Muscle layer of colon (tissue), 2 donors: Measurements from ENCODE around the gene TTC34.

Experiments used
- H3K27ac ChIP-seq: one replicate; pipeline ENCODE4 v1.7.0; 2013; ENCODE audit warnings: low read depth, mild to moderate bottlenecking, low read length, moderate library complexity
- H3K27me3 ChIP-seq, 2 donors: one replicate each; pipeline ENCODE4 v1.7.0; 2013; ENCODE audit warnings: low read length in 2 of 2, mild to moderate bottlenecking in 2 of 2; ENCODE audit not compliant: insufficient read depth in 2 of 2, control insufficient read depth in 1 of 2
- H3K36me3 ChIP-seq: one replicate; pipeline ENCODE4 v1.7.0; 2013; ENCODE audit warnings: mild to moderate bottlenecking, low read length; ENCODE audit not compliant: insufficient read depth
- H3K4me1 ChIP-seq: one replicate; pipeline ENCODE4 v1.7.0; 2013; ENCODE audit warnings: mild to moderate bottlenecking, low read length; ENCODE audit not compliant: insufficient read depth
- H3K4me3 ChIP-seq, 2 donors: one replicate each; pipeline ENCODE4 v1.7.0; 2013; ENCODE audit warnings: low read length in 2 of 2, low read depth in 1 of 2, mild to moderate bottlenecking in 1 of 2, moderate library complexity in 1 of 2
- H3K9ac ChIP-seq: one replicate; pipeline ENCODE4 v1.7.0; 2013; ENCODE audit warnings: low read length
- H3K9me3 ChIP-seq: one replicate; pipeline ENCODE4 v1.7.0; 2013; ENCODE audit warnings: mild to moderate bottlenecking, low read length
- donor health status: abdominal sarcoma.
- donor health status: Adenocarcinoma of cecum.

Gene TTC34

DNA sequence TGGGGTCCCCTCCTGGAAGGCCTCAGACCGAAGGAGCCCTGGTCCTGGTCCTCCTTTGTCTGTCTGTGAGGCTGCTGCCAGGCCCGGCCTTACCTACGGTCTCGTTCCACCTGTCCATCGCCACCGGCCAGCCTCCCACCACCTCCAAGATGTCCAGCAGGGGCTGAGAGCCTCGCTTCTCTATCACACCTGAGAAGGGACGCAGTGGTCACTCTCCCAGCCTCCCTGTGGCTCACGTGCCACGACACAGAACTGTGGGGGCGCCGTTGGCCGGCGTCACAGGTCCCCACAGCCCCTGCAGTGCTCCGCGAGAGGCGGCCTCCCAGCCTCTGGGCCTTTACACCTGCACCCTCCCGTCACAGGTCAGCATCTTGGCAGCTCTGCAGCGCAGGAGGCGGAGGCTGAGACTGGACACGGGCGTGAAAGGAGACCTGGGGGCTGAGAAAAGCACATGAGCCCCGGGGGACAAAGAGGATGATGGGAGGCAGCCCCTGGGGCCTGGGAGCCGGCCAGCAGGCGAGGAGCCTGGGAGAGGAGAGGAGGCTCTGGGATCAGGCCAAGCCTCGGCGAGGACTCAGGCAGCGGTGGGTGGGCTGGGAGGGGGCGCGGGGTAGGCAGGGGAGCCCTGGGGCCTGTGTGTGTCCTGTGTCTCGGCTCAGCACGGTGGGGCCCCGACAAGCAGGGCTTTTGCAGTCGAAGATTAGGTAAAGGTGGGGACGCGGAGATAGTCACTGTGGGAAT lies 194.4 kb downstream of the TTC34 start:
- H3K36me3 ChIP-seq, result no peaks in the 10 kb centered on the region
- H3K9me3 ChIP-seq, result no peaks in the 10 kb centered on the region
- no peak overlapping the region for H3K27ac ChIP-seq
- H3K4me1 ChIP-seq, result no peaks in the 10 kb centered on the region
- peaks cover 0 to 22% of the 10 kb centered on the region in 2 donors for H3K27me3 ChIP-seq
- H3K4me3 ChIP-seq, result no peak overlapping the region
- no peak overlapping the region for H3K9ac ChIP-seq

DNA sequence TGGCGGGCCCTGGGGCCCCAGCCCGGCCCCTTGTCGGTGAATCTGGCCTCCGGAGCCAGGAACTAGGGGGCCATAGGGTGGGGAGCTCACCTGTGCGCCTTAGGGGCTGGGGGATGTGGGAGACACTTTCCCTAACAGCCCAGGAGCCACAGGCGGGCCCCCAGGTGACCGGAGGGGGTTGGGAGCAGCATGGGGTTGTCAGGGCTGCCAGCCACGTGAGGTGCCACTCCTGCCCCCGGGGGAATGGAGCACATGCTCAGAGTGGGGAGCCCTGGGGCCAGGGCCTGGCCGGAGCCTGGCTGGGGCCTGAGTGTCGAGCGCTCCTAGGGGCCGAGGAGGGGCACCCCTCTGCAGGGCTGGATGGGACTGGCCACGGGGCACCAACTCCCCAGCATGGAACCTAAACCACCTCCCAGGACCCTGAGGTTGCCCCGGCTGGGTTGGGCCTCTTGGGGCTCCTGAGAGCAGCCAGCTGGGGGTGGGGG lies 195.1 kb downstream of the TTC34 start:
- Histone ChIP-seq H3K9ac (no peak overlapping the region), H3K36me3 (no peaks in the 10 kb centered on the region), H3K9me3 (peaks cover 1% of the 10 kb centered on the region), H3K27ac (no peak overlapping the region), H3K27me3 (peaks cover 0 to 16% of the 10 kb centered on the region in 2 donors), H3K4me3 (no peak overlapping the region), H3K4me1 (no peaks in the 10 kb centered on the region)

DNA sequence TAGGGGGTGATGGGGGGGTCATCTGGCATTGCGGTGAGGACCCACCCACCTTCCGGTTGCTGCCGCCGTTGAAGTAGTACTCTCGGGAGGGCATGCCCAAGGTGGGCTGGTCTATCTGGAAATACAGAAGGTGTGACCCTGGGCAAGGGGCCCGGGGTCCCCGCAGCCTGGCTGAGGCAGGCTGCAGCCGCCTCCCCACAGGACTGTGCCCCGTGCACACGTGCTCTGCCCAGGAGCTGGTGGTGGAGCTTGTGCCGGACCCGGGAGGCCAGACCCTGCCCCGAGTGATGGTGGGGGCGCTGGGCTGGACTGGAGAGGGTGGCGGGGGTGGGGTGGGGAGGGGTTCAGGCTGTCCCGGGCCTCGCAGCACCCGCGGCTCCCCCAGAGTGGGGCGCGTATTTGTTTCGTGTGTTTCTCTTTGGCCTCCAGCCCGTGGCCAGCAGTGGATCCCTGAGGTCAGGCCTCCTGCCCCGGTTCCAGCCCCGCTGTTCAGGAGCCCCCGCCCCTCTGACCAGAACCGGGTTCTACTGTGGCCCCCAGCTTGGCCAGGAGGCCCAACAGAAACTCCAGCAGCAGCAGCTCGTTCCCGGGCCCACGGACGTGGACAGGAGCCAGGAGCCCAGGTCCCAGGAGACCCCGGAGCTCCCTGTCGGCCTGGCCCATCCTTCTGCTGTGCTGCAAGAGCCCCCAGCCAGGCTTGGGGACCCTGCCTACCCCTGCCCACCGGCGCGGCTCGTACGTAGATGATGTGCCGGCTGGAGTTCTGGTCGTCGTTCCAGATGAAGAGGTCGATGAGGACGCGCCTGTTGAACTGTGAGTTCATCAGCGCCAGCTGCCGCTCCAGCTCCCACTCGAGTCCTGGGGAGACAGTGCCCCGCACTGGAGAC lies 195.7 kb downstream of the TTC34 start:
- Histone ChIP-seq H3K36me3 (no peaks in the 10 kb centered on the region), H3K4me3 (no peak overlapping the region), H3K9me3 (peaks cover 5% of the 10 kb centered on the region), H3K27me3 (peaks cover 0 to 15% of the 10 kb centered on the region in 2 donors), H3K4me1 (no peaks in the 10 kb centered on the region), H3K27ac (no peak overlapping the region), H3K9ac (no peak overlapping the region)

DNA sequence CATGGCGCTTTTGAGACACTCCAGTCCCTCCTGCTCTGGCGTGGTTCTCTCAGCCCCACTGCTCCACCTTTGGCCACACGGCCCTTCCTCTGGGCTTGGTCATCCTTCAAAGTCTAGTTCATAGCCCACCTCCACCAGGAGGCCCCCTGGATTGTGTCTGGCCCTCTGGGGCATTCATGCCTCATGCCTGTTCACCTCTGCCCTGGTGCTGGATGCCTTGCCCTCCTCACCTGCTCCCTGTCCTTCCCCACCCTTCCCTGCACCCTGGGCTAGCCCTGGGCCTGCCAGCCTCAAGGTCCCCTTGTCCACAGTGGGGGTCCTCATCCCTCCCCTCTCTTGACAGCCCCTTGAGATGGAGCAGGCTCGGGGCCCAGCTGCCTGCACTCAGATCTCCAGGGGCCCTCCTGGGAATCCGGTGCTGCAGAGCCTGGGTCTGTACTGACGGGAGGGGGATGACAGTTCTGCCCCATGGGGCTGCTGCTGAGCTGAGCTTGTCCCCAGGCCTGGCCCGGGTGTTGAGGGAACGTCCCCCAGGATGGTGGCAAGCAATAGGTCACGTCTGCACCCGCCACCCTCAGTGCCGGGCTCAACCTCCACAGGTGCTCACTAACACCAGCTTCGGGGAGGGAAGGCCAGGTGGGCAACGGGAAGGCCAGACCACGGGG lies 196.5 kb downstream of the TTC34 start:
- Histone ChIP-seq H3K4me1 (no peaks in the 10 kb centered on the region), H3K36me3 (no peaks in the 10 kb centered on the region), H3K4me3 (no peak overlapping the region), H3K9me3 (peaks cover 5% of the 10 kb centered on the region), H3K27ac (no peak overlapping the region), H3K9ac (no peak overlapping the region), H3K27me3 (peaks cover 0 to 15% of the 10 kb centered on the region in 2 donors)

DNA sequence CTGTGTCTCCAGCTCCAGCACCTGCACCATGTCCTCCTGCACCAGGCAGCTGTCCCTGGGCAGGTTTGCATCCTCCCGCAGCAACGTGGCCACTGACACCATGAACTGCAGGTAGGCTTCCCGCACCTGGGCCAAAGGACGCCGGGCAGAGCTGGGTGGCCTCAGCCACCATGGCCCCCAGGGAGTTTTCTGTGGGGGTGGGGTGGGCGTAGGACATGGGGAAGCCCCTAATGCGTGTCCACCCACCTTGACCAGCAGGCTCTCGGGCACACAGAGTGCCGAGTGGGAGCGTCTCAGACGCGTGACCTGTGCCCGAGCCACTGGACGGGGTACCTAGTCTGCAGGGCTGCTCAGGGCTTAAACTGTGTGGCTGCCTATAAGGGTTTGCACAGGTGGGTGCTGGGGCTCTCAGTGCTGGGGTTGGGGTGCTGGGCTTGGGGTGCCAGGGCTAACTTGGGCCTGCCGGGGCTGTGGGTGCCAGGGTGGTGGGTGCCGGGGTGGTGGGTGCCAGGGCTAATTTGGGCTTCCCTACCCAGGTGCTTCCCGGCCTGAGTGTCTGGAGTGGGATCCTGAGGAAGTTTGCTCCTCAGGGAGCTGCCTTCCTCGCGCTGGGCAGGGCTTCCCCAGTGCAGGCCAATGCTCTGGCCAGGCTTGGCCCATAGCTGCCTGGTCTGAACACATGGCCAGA lies 197.2 kb downstream of the TTC34 start:
- Histone ChIP-seq H3K4me3 (no peak overlapping the region), H3K27ac (no peak overlapping the region), H3K36me3 (no peaks in the 10 kb centered on the region), H3K27me3 (peaks cover 0 to 11% of the 10 kb centered on the region in 2 donors), H3K9me3 (peaks cover 5% of the 10 kb centered on the region), H3K4me1 (no peaks in the 10 kb centered on the region), H3K9ac (no peak overlapping the region)

DNA sequence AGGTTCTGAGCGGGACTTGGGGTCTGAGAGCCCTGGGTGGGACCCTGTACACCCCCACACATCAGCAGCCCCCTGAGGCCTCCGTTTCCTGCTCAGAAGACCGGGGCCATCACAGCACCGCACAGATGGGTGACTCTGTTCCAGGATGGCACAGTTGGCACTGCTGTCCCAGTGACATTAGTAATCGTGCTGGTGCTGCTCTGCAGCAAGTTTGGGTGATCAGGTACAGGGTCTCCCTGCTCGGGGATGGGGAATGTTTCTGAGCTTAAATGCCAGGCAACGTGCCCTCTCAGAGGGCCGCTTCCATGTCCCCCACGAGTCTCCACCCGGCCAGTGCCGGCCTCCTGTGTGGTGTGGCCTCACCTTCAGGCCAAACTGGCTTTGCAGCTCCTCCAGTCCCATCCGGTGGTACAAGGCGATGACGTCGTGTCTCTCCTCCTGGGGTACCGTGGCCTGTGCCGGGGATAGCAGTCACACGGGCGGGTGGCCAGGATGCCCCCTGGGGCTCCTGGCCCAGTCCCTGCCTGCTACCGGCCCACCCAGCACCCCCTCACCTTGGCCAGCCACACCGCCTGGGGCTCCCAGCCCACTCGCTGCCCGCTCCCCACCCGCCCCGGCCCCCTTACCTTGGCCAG lies 197.9 kb downstream of the TTC34 start:
- H3K36me3 ChIP-seq, result no peaks in the 10 kb centered on the region
- H3K27ac ChIP-seq, result no peak overlapping the region
- no peak overlapping the region for H3K4me3 ChIP-seq
- no peak overlapping the region for H3K9ac ChIP-seq
- peaks cover 5% of the 10 kb centered on the region for H3K9me3 ChIP-seq
- peaks cover 0 to 11% of the 10 kb centered on the region in 2 donors for H3K27me3 ChIP-seq
- no peaks in the 10 kb centered on the region for H3K4me1 ChIP-seq

DNA sequence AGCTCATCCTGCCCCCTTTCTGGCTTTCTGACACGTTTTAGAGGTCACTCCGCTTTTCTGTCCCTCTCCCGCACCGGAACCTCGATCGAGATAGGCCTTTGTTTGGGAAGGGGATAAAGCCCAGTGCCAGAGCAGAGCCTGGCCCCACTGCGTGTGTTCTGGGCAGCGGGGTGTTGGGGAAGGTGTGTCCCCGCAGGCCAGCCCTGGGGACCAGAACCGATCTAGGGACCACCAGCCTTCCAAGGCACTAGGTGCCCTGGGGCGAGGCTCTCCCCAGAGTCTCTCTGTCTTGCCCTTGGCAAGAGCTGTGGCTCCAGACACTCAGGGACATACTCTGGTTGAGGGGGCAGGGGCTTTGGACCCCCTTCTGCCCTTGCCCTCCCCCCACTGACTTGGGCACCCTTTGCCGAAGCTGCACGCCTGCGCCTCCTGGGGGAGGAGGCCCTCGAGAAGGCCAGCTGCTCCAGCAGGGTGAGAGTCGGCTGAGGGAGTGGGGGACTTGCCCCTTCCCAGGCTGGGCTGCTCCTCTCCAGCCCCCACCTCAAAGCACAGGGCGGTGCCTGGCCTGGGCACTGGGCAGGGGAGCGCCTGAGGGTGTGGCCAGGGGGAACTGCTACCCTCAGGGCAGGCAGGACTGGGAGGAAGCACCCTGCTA lies 198.5 kb downstream of the TTC34 start:
- Histone ChIP-seq H3K4me3 (no peak overlapping the region), H3K27ac (no peak overlapping the region), H3K9ac (no peak overlapping the region), H3K27me3 (peaks cover 0 to 11% of the 10 kb centered on the region in 2 donors), H3K9me3 (peaks cover 5% of the 10 kb centered on the region), H3K4me1 (no peaks in the 10 kb centered on the region), H3K36me3 (no peaks in the 10 kb centered on the region)

DNA sequence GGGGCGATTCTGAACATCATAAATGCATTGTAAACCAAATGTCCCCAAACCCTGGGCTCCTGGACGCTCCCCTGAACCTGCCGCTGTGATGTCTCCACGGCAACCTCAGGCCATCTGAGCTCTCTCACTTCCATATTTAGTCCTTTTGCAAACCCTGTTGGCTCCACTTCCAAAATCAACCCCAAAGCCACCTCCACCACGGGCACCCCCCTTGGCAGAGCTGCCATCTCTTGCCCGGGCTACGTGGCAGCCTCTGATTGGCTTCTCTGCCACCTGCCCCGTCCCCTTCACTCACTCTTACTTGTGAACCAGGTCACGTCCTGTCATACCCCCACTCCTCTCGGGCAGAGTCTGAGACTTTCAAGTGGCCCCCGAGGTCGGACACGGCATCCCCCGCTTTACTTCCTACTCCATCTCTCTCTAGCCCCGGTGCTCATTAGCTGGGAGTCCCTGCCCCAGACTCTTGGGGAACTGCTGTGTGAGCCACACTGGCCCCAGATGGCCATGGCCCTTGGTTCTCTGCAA lies 199.1 kb downstream of the TTC34 start:
- Histone ChIP-seq H3K9ac (no peak overlapping the region), H3K36me3 (no peaks in the 10 kb centered on the region), H3K27me3 (peaks cover 0 to 11% of the 10 kb centered on the region in 2 donors), H3K27ac (no peak overlapping the region), H3K9me3 (peaks cover 5% of the 10 kb centered on the region), H3K4me3 (no peak overlapping the region), H3K4me1 (no peaks in the 10 kb centered on the region)

DNA sequence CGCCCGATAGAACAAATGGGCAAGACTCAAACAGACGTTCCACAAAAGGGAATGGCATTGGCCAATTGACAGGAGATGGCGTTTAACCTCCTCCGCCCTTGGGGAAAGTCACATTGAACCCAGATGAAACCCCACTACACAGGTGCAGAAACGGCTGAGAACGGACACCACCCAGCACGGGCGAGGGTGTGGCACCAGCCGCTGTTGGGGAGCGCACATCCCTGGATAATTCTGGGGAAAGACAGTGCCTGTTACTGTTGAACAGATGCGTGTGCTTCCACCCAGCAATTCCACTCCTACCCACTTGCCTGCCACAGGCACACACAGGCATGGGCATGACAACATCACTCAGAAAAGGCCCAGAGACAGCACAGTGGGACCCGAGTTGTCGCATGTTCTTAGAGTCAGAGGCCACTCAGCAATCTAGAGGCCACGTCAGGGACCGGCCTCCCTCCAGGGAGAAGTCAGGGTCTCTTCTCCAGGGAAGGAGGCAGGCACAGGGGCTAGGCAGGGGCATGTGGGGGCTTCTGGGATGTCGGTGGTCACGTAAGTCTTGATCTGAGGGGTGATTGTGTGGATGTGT lies 199.7 kb downstream of the TTC34 start:
- no peaks in the 10 kb centered on the region for H3K4me1 ChIP-seq
- H3K4me3 ChIP-seq, result no peak overlapping the region
- H3K27me3 ChIP-seq, result peaks cover 0 to 9% of the 10 kb centered on the region in 2 donors
- no peaks in the 10 kb centered on the region for H3K36me3 ChIP-seq
- peaks cover 5% of the 10 kb centered on the region for H3K9me3 ChIP-seq
- H3K27ac ChIP-seq, result no peak overlapping the region
- no peak overlapping the region for H3K9ac ChIP-seq
